Vagina (tissue), 2 donors: Measurements from ENCODE around the gene NETO1.

ENCODE experiments used
- POLR2A ChIP-seq, 2 donors: fragments of 450-650 bp; IDR thresholded peaks; one replicate each; pipeline ENCODE4 v1.6.1; 2017; ENCODE audit warnings: antibody characterized with exemption in 2 of 2, mild to moderate bottlenecking in 2 of 2, moderate library complexity in 2 of 2
- TF ChIP-seq, protein P1 (sequence below), 3 experiments: fragments of 450-650 bp in 2 of 3; fragments of 200-600 bp in 1 of 3; sonication (generic) in 1 of 3; IDR thresholded peaks; one replicate each; pipeline ENCODE4 v1.5.1; 2017 to 2019; ENCODE audit warnings: antibody characterized with exemption in 3 of 3, mild to moderate bottlenecking in 2 of 3, moderate library complexity in 2 of 3

DNA sequence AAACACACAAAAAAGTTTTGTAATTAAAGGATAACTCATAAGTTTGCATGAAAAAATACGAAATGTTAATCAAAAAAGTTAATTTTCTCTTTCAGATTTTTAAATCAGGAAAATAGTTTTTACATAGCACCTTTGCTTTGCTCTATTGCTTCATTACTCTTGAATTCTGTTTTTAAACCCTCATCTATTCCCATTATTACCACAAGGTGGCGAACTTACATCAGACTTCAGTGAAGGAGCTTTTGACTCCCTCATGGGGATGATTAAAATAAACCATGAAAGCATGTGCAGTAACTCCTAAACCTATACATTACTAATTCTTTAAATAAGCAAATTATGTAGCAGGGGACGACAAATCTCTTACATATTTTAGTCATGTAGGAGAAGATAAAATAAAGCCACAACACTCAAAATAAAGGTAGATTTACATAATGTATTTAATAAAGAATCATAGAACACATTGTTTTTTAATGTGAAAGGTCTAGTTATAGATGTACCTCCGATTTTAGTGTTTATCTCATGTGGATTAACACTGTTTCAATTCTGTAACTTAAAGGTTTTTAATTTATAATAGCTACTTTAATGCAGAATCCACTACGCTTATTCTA lies 105.2 kb downstream of the NETO1 start:
- TF ChIP-seq, protein P1, sequence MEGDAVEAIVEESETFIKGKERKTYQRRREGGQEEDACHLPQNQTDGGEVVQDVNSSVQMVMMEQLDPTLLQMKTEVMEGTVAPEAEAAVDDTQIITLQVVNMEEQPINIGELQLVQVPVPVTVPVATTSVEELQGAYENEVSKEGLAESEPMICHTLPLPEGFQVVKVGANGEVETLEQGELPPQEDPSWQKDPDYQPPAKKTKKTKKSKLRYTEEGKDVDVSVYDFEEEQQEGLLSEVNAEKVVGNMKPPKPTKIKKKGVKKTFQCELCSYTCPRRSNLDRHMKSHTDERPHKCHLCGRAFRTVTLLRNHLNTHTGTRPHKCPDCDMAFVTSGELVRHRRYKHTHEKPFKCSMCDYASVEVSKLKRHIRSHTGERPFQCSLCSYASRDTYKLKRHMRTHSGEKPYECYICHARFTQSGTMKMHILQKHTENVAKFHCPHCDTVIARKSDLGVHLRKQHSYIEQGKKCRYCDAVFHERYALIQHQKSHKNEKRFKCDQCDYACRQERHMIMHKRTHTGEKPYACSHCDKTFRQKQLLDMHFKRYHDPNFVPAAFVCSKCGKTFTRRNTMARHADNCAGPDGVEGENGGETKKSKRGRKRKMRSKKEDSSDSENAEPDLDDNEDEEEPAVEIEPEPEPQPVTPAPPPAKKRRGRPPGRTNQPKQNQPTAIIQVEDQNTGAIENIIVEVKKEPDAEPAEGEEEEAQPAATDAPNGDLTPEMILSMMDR (IDR thresholded peaks at IDR 0.05), result peak in 2 of 3 experiments; percentile 27 to 37
- TF ChIP-seq POLR2A (IDR thresholded peaks at IDR 0.05), result no peak
